ENCODE results near the gene KIF3C. TPM values are rescaled to one million over a fixed set of nuclear protein-coding genes. Genes with fewer than 3 reads are reported as not detected.
A peak's percentile ranks its signal among the peaks of the same experiment; 100 is the strongest.

KIF3C gene
- total and polyA plus RNA-seq, 2 of the 8 experiments (the other 6 are each of a cell fraction or from before 2014, with no cell fraction given): 13.4 to 58.1 TPM

GRCh38 chr2:25878361-25879132 is 103.8 kb downstream of the KIF3C start, which contains the start of gene ASXL2 (continued):
- TF ChIP-seq EGR1 (IDR thresholded peaks at IDR 0.05; ENCODE audit: borderline replicate concordance, low read depth, low read length): peak; percentile 60; the same call in 1 of the 2 replicates
- no peak for TF ChIP-seq TCF12 (IDR thresholded peaks at IDR 0.05; ENCODE audit: low read depth, low read length)
- TF ChIP-seq ZNF274 (IDR thresholded peaks at IDR 0.05; ENCODE audit: borderline replicate concordance, extremely low read depth, low read length): no peak
- TF ChIP-seq CREB1 (IDR thresholded peaks at IDR 0.05): peak; percentile 73
- no peak for TF ChIP-seq SP2 (IDR thresholded peaks at IDR 0.05; ENCODE audit: low read length)
- no peak for TF ChIP-seq RXRA (IDR thresholded peaks at IDR 0.05; ENCODE audit: insufficient read depth, low read depth, low read length)
- no peak; a peak in 1 of 4 replicates for TF ChIP-seq HDAC2 (IDR thresholded peaks at IDR 0.05; ENCODE audit: borderline replicate concordance in 1 of 2, low read depth in 2 of 2, low read length in 2 of 2)
- no peak for TF ChIP-seq CBX8 (IDR thresholded peaks at IDR 0.05; ENCODE audit: borderline replicate concordance, low read depth, low read length)
- no peak for TF ChIP-seq CTBP2 (IDR thresholded peaks at IDR 0.05; ENCODE audit: borderline replicate concordance, insufficient read depth, insufficient read length, low read length)
- no peak for TF ChIP-seq SIX5 (IDR thresholded peaks at IDR 0.05; ENCODE audit: low read depth, low read length)
- peak; percentile 82 for TF ChIP-seq TBP (IDR thresholded peaks at IDR 0.05; ENCODE audit: low read depth, low read length)
- peak; percentile 74 for TF ChIP-seq E2F6 (IDR thresholded peaks at IDR 0.05)
- TF ChIP-seq YY1 (IDR thresholded peaks at IDR 0.05; ENCODE audit: low read depth, low read length): peak; percentile 92
- no peak for TF ChIP-seq MAFK (IDR thresholded peaks at IDR 0.05; ENCODE audit: low read depth, low read length)
- peak; percentile 83 for TF ChIP-seq TAF7 (optimal IDR thresholded peaks at IDR 0.05; ENCODE audit: borderline replicate concordance, low read depth, low read length)
- peak; percentile 97 for TF ChIP-seq TAF1 (IDR thresholded peaks at IDR 0.05; ENCODE audit: low read depth, low read length)
- TF ChIP-seq KDM5A (IDR thresholded peaks at IDR 0.05; ENCODE audit: low read length): peak; percentile 74
- no peak; the same call in 1 of the 2 replicates for TF ChIP-seq GTF2F1 (IDR thresholded peaks at IDR 0.05; ENCODE audit: borderline replicate concordance, low read depth, low read length)
- TF ChIP-seq SUZ12 (IDR thresholded peaks at IDR 0.05; ENCODE audit: low read length): no peak
- no peak for TF ChIP-seq CEBPB (IDR thresholded peaks at IDR 0.05; ENCODE audit: low read depth, low read length)
- TF ChIP-seq POLR2AphosphoS5 (IDR thresholded peaks at IDR 0.05; ENCODE audit: low read depth, low read length): peak; percentile 87
- TF ChIP-seq BRCA1 (IDR thresholded peaks at IDR 0.05; ENCODE audit: low read depth, low read length): no peak
- TF ChIP-seq, protein P1, sequence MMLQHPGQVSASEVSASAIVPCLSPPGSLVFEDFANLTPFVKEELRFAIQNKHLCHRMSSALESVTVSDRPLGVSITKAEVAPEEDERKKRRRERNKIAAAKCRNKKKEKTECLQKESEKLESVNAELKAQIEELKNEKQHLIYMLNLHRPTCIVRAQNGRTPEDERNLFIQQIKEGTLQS (IDR thresholded peaks at IDR 0.05; ENCODE audit: insufficient read depth, low read depth, low read length): 0 out of 2 replicates have a peak, but pooled peaks have one; percentile 43
- TF ChIP-seq POLR2A (IDR thresholded peaks at IDR 0.05; ENCODE audit: control extremely low read depth in 1 of 2, low read depth in 2 of 2, low read length in 2 of 2): peak; percentile 59 to 63; a peak in 2 of 3 replicates

Data from H1 (cell line).